Posterior vena cava (tissue), 2 donors: ENCODE data around the gene TSPAN9. TPM values are rescaled to one million over a fixed set of nuclear protein-coding genes. Genes with fewer than 3 reads are reported as not detected.

Experiments
- DNase-seq: peaks from one replicate; pipeline ENCODE4 v3.0.0-alpha.2; 2020; ENCODE audit warnings: low spot score
- intact Hi-C, 2 donors: fragments of 100-400 bp; cut with DNase I; formaldehyde crosslinking; loops; one replicate each; pipeline versions ENCODE4 v1.14.1 to v1.14.2; 2022 to 2023
- total RNA-seq, 2 donors: library from RNA; stranded (reverse); fragmentation: NEBNext Ultra II Directional; extraction: Animal tissue kit (Norgen Biotek cat#: 25700); gene quantifications; one replicate each; pipeline ENCODE4 v1.2.1, GENCODE V29; 2021
- donor health status: DM: yes; HTN: yes; CAD: no.
- donor health status: DM: yes; HTN: yes; CAD: no.

The TSPAN9 gene
- total RNA-seq, 2 donors from 2014 or later, result 34.2 to 38.5 TPM

DNA sequence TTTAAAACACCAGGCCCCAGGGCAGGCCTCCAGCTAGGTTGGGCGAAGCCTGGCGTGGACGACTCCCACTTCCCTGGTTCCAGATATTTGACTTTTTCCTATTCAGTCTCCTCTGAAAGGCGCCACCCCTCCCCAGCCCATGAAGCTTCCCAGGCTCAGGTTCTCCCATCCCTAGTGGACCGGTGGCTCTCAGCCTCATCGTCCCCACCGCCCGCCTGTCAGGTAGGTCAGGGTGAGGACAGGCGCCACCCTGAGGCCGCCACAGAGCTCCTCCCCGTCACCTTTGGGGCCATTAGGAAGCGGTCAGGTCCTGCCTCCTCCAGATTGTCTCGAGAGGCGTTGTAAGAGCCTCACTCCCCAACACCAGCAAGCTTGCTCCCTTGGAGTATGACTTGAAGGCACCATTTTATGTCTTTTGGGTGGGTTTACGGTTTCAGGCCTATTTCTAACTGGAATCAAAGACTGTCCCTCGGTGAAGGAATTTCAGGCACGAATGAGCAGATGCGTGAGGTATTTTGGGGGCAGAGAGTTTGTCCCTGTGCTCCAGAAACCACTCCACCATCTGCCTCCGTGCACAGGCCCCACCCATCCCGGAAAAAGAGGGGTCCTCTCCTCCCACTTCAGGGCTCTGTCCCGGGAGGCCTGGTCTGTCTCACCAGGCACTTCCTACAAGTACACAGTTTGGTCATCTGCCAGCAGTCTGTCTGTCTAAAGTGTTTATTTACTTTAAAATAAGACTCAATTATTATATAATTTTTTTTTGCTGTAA lies 55.6 kb downstream of the TSPAN9 start:
- DNase-seq, result peak; percentile 74
- intact Hi-C loops, result no loop called here

DNA sequence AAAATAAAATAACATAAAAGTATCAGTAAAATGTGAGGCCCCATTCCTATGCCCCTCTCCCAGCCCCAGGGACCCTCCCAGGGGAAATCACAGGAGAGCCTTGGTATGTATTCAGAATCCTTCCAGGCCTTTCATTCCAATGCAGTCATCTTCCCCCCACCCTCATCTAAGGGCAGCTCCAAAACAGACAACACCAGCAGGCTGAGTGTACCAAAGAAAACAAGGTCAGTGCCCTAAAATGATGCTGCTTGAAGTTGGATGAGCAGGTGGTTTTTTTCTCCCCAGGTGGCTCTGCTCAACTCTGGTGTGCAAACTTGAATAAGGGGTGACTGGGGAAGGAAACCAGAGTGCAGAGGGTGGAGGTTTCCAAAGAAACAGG lies 56.2 kb downstream of the TSPAN9 start:
- peak; percentile 25 for DNase-seq
- intact Hi-C loops, result no loop called here

DNA sequence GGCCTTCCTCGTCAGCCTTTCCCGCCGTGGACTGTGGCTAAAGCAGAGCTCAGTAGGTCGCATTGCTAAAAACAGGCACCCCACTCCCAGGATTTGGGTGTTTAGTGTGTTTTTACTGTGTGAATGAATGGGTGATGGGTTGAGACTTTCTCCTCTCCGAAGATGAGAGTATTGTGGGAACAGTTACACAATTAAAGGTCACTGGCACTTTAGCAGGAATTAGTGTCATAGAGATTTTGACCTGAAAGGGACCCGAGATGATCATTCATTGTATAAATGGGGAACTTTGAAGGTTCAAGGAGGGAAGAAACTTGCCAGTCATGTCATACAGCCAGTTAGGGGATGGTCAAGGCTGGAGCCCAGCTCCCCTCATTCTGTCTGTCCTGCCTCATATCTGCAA lies 56.9 kb downstream of the TSPAN9 start:
- no peak for DNase-seq
- intact Hi-C loops, result loop anchor here in 1 of 2 donors (2.0 kb wide), 1 partner anchor 141 kb away; no protein-coding TSS in a partner anchor

DNA sequence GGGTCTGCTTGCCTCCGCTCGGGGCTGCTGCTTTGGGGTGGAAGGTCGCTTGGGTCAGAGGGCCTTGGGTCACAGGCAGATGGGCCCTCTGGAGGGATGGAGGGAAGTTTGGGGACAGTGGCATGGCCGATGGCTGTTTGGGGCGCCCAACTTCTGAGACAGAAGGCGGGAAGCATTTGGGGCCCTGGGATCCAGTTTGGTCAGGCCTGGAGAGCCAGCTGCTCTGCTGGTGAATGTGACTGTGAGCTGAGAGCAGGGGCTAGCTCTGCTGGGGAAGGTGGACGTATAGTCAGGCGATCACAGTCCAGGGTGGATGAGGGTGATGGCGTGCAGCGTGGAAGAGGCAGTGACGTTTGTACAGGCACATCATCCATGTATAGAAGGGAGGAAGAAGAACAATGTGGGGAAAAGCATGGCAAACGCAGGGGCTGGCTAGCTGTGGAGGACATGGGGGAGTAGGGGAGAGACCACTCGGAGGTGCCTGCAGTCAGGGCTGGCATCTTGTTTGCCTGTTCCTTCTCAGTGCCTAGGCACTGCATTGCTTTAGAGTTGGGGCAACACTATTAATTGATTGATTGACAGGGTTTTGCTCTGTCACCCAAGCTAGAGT lies 57.5 kb downstream of the TSPAN9 start:
- DNase-seq, result peak; percentile 58
- intact Hi-C loops, result loop anchor here in 1 of 2 donors (2.0 kb wide), 1 partner anchor 140 kb away; no protein-coding TSS in a partner anchor

DNA sequence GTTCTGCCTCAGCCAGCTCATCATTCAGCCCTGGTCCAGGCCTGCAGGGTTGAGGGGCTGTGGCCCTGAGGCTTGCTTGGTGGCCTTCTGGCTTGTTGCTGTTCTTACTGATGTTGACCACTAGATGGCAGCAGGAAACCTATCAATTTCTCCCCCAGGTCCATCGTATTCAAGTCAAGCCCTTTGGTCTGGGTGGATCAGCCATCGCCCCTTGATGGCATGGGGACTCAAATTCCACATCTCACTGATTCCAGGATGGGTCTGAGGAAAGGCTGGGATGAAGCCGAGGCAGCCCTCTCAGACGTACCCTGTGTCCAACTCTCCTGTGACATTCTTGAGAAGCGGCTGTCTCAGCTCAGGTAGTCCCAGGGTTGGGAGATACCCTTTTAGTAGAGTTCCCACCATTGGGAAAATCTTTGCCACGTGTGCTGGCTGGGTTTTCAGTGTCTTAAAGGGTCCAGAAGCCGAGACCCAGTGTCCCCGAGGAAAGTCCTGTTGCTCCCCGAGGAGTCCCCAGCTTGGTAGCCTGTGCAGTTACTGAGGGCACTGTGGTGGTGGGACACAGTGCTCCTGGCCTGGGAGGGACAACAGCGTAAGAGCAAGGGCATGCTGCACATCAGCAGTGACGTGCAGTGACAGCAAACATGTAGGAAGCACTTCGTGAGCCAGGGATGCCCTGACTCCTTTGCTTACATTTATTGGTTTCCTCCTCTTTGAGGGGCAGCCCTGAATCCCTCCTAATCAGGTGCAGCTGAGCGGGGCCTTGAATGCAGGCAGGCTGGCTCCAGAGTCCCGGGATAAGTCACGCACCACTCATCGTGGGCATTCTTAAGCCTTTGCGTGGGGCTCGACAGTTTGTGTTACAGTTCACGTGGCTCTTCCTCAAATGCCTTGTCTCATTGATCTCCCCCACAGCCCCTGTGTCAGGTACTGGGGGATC lies 58.6 kb downstream of the TSPAN9 start:
- DNase-seq, result peak; percentile 72
- intact Hi-C loops, result loop anchor here (2.0 kb wide), 1 partner anchor 139 kb away; no protein-coding TSS in a partner anchor

GRCh38 chr12:3136641-3137267 lies 59.6 kb downstream of the TSPAN9 start:
- peak; percentile 78 for DNase-seq
- intact Hi-C loops, result loop anchor here in 1 of 2 donors (2.0 kb wide), 1 partner anchor 138 kb away; no protein-coding TSS in a partner anchor

DNA sequence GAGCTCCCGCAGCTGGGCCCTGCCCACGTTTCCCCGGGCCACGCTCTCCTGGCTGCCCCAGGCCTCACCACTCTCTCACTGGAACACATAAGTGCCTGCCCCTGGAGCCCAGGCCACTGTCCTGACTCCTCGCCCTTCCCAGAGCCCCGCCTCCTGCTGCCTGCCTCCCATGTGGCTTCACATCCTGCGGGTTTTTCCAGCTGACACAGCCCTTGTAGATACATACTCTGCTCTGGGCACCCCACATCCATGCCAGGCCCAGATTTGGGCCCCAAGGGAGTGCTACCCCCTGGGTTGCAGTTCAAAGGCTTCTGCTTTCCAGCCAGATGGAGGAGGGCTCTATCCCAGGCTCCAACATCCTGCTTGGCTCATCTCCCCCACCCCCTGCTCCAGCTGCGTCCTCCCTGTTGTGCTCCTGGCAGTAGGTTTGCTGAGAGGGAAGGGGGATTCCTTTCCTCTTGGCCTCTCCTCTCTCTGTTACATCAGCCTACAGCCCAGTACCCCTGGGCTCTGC lies 60.1 kb downstream of the TSPAN9 start:
- intact Hi-C loops, result loop anchor here in 1 of 2 donors (2.0 kb wide), 1 partner anchor 137 kb away; no protein-coding TSS in a partner anchor
- peak; percentile 84 for DNase-seq

DNA sequence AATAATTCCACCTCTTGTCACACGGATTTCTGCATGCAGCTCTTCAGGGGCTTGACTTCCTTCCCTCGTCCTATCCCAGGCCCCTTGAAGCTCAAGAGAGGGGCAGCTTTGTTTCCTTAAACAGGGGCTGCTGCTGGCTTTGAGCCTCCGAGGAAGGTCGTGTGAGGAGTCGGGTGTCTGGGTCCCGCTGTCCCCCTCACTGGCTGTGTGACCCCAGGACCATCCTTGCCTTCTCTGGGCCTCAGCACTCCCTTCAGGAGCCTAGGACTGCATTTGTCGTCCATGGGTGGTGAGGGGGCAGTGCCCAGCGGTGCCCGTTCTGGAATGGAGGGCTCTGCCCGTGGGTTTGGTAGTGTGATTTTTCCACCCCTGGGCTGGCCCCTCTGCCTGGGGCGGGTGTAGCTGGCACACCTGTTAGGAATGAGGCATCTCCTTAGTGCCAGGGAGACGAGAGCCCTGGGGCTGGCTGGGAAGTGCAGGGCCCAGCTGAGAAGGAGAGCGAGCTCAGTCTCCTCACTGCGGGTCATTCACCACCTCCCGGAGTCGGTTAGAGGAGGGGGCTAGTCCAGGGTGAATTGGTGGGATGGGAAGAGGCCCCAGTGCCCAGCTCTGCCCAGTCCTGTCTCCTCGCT lies 60.8 kb downstream of the TSPAN9 start:
- DNase-seq, result peak; percentile 79
- intact Hi-C loops, result loop anchor here in 1 of 2 donors (2.0 kb wide), 1 partner anchor 137 kb away; no protein-coding TSS in a partner anchor

DNA sequence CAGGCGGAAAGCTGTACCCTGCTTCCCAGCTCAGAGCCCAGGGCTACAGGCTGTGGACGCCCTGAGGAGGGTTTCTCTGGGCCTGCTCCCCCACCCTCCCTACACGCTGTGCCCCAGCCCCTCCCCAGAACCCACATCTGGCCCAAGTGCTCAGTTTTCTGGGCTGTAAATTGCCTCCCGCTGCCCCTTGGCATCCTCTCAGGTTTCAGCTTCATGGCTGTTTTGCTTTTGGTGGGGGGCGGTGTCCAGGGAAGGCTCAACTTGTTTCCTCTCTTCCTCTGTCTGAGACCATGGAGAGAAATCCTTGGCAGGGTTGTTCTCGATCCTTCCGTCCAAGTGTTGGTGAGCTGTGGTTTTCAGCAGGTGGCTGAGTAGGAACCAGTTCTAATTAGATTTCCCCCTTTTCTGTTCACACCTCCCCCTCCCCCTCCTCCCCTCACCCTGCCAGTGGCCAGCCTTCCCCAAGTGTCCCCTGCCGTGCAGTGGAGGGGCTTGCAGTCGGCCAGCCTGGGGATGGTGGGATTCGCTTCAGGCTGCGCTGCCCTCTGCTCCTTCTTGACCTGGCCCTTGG lies 61.8 kb downstream of the TSPAN9 start:
- intact Hi-C loops, result no loop called here
- DNase-seq, result peak; percentile 49

- peak; percentile 75 for DNase-seq
- intact Hi-C loops, result no loop called here
Measured at GRCh38 chr12:3139760-3140159, 62.6 kb downstream of the TSPAN9 start.

- DNase-seq, result peak; percentile 45
- intact Hi-C loops, result no loop called here
Measured at GRCh38 chr12:3140284-3140683, 63.1 kb downstream of the TSPAN9 start.

DNA sequence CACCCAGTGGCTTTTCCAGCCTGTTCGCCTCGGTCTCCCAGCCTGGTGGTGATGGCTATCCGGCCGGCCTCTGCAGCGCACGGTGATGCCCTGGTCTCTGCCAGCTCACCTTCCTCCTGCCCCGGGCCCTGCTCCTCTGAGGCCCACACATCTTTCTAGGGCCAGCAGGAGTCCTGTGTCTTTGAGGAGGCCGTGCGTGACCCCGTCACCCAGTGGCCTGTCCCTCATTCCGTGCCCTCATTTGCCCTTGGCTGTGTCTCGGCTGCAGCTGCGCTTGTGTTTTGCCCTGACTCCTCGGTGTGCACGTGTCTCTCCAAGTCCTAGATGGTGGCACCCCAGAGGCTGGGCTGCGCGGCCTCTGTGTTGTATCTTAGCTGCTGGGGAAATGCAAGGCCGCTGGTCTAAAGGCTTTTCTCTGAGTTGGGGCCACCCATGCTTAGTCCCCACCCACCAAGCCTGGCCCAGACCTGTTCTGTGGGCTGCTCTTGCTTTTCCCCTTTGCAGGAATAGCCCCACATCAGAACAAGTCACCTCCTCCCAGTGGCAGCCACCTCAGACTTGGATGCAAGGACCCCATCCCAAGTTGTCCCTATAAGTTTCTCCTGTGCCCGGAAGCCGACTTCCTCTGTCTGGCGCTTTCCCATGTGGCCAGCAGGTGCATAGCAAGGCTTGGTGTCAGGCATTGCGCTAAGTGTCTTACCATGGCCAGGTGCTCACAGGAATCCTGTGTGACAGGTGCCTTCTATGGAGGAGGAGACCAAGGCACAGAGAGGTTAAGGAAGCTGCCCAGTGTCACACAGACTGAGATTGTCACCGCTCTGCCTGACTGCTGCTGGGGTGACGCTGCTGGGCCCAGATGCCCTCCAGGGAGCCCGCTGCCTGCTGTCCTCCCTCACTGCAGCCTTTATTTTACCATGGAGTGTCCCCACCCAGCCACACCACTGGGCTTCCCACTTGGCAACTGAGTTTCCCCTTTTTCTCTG lies 64.5 kb downstream of the TSPAN9 start:
- intact Hi-C loops, result no loop called here
- peak; percentile 68 for DNase-seq

DNA sequence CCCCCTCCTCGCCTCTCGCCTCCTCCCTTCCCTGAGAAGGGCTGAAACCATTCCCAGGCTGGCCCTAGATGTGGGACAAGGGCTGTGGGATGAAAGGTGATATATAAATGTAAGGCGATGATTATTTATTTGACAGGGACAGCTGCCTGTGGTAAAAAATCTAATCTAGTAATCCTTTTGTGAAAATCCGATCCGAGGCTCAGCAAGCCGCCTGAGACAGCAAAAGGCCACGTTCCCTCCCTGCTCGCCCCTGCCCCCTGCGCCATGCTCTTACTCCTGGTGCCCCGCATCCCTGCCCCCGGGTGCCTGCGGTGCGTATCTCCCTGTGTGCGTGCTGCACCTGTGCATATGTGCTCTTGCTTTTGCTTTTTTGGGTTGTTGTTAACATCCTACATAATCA lies 65.2 kb downstream of the TSPAN9 start:
- intact Hi-C loops, result no loop called here

GRCh38 chr12:3144495-3144894 lies 67.3 kb downstream of the TSPAN9 start:
- intact Hi-C loops, result no loop called here

More for the DNA sequence above, 65.2 kb downstream of the TSPAN9 start:
- DNase-seq, result peak; percentile 30

GRCh38 chr12:3145033-3145432 lies 67.9 kb downstream of the TSPAN9 start:
- intact Hi-C loops, result no loop called here
- DNase-seq, result peak; percentile 76

More at GRCh38 chr12:3144495-3144894, 67.3 kb downstream of the TSPAN9 start:
- DNase-seq, result peak; percentile 43

DNA sequence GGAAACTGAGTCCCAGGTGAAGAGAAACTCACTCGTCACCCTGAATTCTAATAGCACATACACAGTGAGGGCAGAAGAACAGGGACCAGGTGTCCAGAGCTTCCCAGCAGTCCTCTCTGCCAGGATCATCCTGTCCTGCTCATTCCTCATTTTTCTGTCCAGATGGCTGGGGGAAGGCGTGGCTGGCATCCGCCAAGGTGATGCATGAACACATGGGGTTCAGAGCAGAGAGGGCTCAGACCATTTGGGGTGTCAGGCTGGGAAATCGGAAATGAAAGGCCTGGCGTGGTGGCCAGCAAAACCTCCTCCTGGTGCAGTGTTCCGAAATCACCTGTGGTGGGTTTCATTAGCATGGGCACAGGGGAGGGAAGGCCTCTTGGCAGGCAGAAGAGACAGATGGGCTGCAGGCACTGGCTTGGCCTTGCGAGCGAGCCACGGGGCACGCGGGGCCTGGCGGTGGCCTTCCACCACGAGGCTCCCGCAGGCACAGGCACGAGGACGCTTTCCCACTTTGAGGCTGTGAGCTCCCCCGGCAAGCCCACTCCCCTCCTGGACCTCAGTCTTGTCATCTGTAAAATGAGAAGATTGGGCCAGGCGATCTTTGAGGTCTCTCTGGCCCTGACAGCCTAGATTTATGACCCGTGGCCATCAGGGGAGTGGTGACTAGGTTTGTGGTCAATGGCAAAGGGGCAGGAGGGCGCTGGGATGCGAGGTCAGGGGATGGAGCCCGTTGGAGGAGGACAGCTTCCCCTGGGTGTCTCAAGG lies 68.5 kb downstream of the TSPAN9 start:
- intact Hi-C loops, result loop anchor here in 1 of 2 donors (2.0 kb wide), 1 partner anchor 17 kb away; no protein-coding TSS in a partner anchor
- peak; percentile 66 for DNase-seq
